ENCODE results near the gene LUZP4. TPM values are rescaled to one million over a fixed set of nuclear protein-coding genes. Genes with fewer than 3 reads are reported as not detected.

Gene LUZP4
- total and polyA plus RNA-seq, 10 of the 15 experiments (the other 5 are each of a cell fraction or from before 2014, with no cell fraction given): not detected

GRCh38 chrX:115348446-115349225 lies 59.1 kb downstream of the LUZP4 start:
- intact Hi-C loops (cut with micrococcal nuclease; ENCODE audit: unreplicated experiment) (no loop called here), in situ Hi-C loops (cut with MboI) (no loop called here)
- no peak overlapping the region for H3K9ac ChIP-seq (ENCODE audit: control insufficient read depth, insufficient read depth, low read length)
- no peaks in the 10 kb centered on the region for H3K4me1 ChIP-seq (ENCODE audit: control insufficient read depth, insufficient read depth, low read length)
- no peaks in the 10 kb centered on the region; a peak in 1 of 4 replicates for H3K27me3 ChIP-seq (replicated peaks in 1 of 2; ENCODE audit: control insufficient read depth in 2 of 2, insufficient read depth in 2 of 2, low read length in 1 of 2)
- H3K9me3 ChIP-seq (replicated peaks; ENCODE audit: control insufficient read depth, insufficient read depth, low read length): no peaks in the 10 kb centered on the region; the same call in 2 of the 3 replicates
- DNase-seq (ENCODE audit: low read depth, low spot score) (no peak), ATAC-seq (no peak), FAIRE-seq (no peak)
- H3K4me2 ChIP-seq (ENCODE audit: control insufficient read depth, insufficient read depth): no peak overlapping the region
- H2AFZ ChIP-seq (ENCODE audit: control insufficient read depth, low read depth, low read length): no peak overlapping the region
- WGBS (ENCODE audit: insufficient coverage, insufficient replicate concordance, low lambda C conversion rate, missing lambda C conversion rate): 33% methylated on average over 7 of the region's 7 CpGs
- POLR2A ChIA-PET: no interaction called here
- SMC1A ChIA-PET (ENCODE audit: uncharacterized antibody, unreplicated experiment): interaction anchor here (1.2 kb wide), 1 partner anchor 214 kb away, joined by 3 read pairs; no protein-coding TSS in a partner anchor
- BruUV-seq (replicated peaks): no TSS peak
- no peak overlapping the region for H3K4me3 ChIP-seq
- H3K36me3 ChIP-seq (ENCODE audit: control insufficient read depth in 2 of 2, insufficient read depth in 2 of 2, low read length in 1 of 2): no peaks in the 10 kb centered on the region
- RAD21 ChIA-PET (ENCODE audit: unreplicated experiment): no interaction called here
- no peaks in the 10 kb centered on the region for H3K79me2 ChIP-seq (ENCODE audit: control insufficient read depth, insufficient read depth, low read length)
- H4K20me1 ChIP-seq (ENCODE audit: control insufficient read depth, insufficient read depth): no peaks in the 10 kb centered on the region
- CTCF ChIA-PET: no interaction called here
- no peak overlapping the region for H3K27ac ChIP-seq (ENCODE audit: control insufficient read depth, insufficient read depth)
- no peak for TF ChIP-seq PML (IDR thresholded peaks at IDR 0.05; ENCODE audit: low read length)
- TF ChIP-seq ZNF687 (IDR thresholded peaks at IDR 0.05): no peak
- no peak for TF ChIP-seq PKNOX1 (IDR thresholded peaks at IDR 0.05)
- no peak for TF ChIP-seq ZSCAN29 (IDR thresholded peaks at IDR 0.05)
- no peak for TF ChIP-seq DPF2 (IDR thresholded peaks at IDR 0.05)
- no peak for TF ChIP-seq POU2F2 (IDR thresholded peaks at IDR 0.05; ENCODE audit: borderline replicate concordance, low read depth, low read length)
- TF ChIP-seq CUX1 (IDR thresholded peaks at IDR 0.05; ENCODE audit: insufficient replicate concordance, low read depth, low read length): no peak
- TF ChIP-seq ETV6 (conservative IDR thresholded peaks at IDR 0.05 in 1 of 2, IDR thresholded peaks at IDR 0.05 in 1 of 2; ENCODE audit: borderline replicate concordance in 1 of 2, low read depth in 1 of 2): no peak
- no peak for TF ChIP-seq SMARCA5 (IDR thresholded peaks at IDR 0.05)
- no peak for TF ChIP-seq YY1 (IDR thresholded peaks at IDR 0.05; ENCODE audit: low read depth, low read length)
- no peak for TF ChIP-seq NFIC (IDR thresholded peaks at IDR 0.05; ENCODE audit: low read depth, low read length)
- no peak for TF ChIP-seq SREBF1 (IDR thresholded peaks at IDR 0.05; ENCODE audit: low read length)
- no peak for TF ChIP-seq SMAD5 (IDR thresholded peaks at IDR 0.05; ENCODE audit: low read depth)
